Measurements from ENCODE around the gene FBXW9. TPM values are rescaled to one million over a fixed set of nuclear protein-coding genes. Genes with fewer than 3 reads are reported as not detected.

Gene FBXW9
- total RNA-seq, 1 experiment from 2014 or later = 15.4 TPM

GRCh38 chr19:12711187-12711586 lies 14.8 kb upstream of the FBXW9 start:
- Histone ChIP-seq H3K4me3 (ENCODE audit: low read depth, low read length, poor library complexity, severe bottlenecking) (no peak overlapping the region), H3K27me3 (replicated peaks; ENCODE audit: insufficient read depth, low read depth, low read length, poor library complexity) (no peaks in the 10 kb centered on the region), H3K9me3 (ENCODE audit: low read depth, low read length, poor library complexity, severe bottlenecking) (no peaks in the 10 kb centered on the region), H3K4me1 (ENCODE audit: insufficient read depth, low read length, poor library complexity, severe bottlenecking) (no peaks in the 10 kb centered on the region), H3K27ac (ENCODE audit: low read depth, low read length, poor library complexity, severe bottlenecking) (no peak overlapping the region), H3K36me3 (ENCODE audit: insufficient read depth, low read length, poor library complexity, severe bottlenecking) (peaks cover 91% of the 10 kb centered on the region)
- intact Hi-C loops (cut with micrococcal nuclease; ENCODE audit: unreplicated experiment) = no loop called here
- no peak for DNase-seq (ENCODE audit: low spot score)
- no TSS peak for BruUV-seq (replicated peaks)
- CTCF ChIA-PET = no interaction called here
- no peak for TF ChIP-seq CTCF (conservative IDR thresholded peaks at IDR 0.05; ENCODE audit: low read depth, low read length)
- TF ChIP-seq EZH2 (IDR thresholded peaks at IDR 0.05; ENCODE audit: borderline replicate concordance, low read depth, low read length, poor library complexity, severe bottlenecking) = no peak
- POLR2A ChIA-PET (ENCODE audit: low non-redundant PET) = interaction anchor here (0.9 kb wide), 1 partner anchor 15 kb away, joined by 3 read pairs; the partner anchor contains the start of gene FBXW9

GRCh38 chr19:12708641-12709040 lies 12.2 kb upstream of the FBXW9 start:
- no peaks in the 10 kb centered on the region for H3K9me3 ChIP-seq (ENCODE audit: low read depth, low read length, poor library complexity, severe bottlenecking)
- H3K4me1 ChIP-seq (ENCODE audit: insufficient read depth, low read length, poor library complexity, severe bottlenecking) = no peaks in the 10 kb centered on the region
- ChIA-PET POLR2A (ENCODE audit: low non-redundant PET) (no interaction called here), CTCF (no interaction called here)
- no peaks in the 10 kb centered on the region for H3K27me3 ChIP-seq (replicated peaks; ENCODE audit: insufficient read depth, low read depth, low read length, poor library complexity)
- no peak overlapping the region for H3K27ac ChIP-seq (ENCODE audit: low read depth, low read length, poor library complexity, severe bottlenecking)
- intact Hi-C loops (cut with micrococcal nuclease; ENCODE audit: unreplicated experiment) = no loop called here
- H3K36me3 ChIP-seq (ENCODE audit: insufficient read depth, low read length, poor library complexity, severe bottlenecking) = peaks cover 90% of the 10 kb centered on the region
- no peak for DNase-seq (ENCODE audit: low spot score)
- no peak overlapping the region for H3K4me3 ChIP-seq (ENCODE audit: low read depth, low read length, poor library complexity, severe bottlenecking)
- no peak for TF ChIP-seq CTCF (conservative IDR thresholded peaks at IDR 0.05; ENCODE audit: low read depth, low read length)
- TF ChIP-seq EZH2 (IDR thresholded peaks at IDR 0.05; ENCODE audit: borderline replicate concordance, low read depth, low read length, poor library complexity, severe bottlenecking) = no peak
- BruUV-seq (replicated peaks) = no TSS peak

GRCh38 chr19:12706332-12706718 lies 9.9 kb upstream of the FBXW9 start:
- no peaks in the 10 kb centered on the region for H3K27me3 ChIP-seq (replicated peaks; ENCODE audit: insufficient read depth, low read depth, low read length, poor library complexity)
- intact Hi-C loops (cut with micrococcal nuclease; ENCODE audit: unreplicated experiment) = no loop called here
- no peak overlapping the region for H3K4me3 ChIP-seq (ENCODE audit: low read depth, low read length, poor library complexity, severe bottlenecking)
- POLR2A ChIA-PET (ENCODE audit: low non-redundant PET) = no interaction called here
- TF ChIP-seq EZH2 (IDR thresholded peaks at IDR 0.05; ENCODE audit: borderline replicate concordance, low read depth, low read length, poor library complexity, severe bottlenecking) = no peak
- no peak for TF ChIP-seq CTCF (conservative IDR thresholded peaks at IDR 0.05; ENCODE audit: low read depth, low read length)
- no peaks in the 10 kb centered on the region for H3K9me3 ChIP-seq (ENCODE audit: low read depth, low read length, poor library complexity, severe bottlenecking)
- CTCF ChIA-PET = interaction anchor here (0.5 kb wide), 1 partner anchor 10 kb away, joined by 8 read pairs; no protein-coding TSS in a partner anchor
- DNase-seq (ENCODE audit: low spot score) = no peak
- peaks cover 96% of the 10 kb centered on the region for H3K36me3 ChIP-seq (ENCODE audit: insufficient read depth, low read length, poor library complexity, severe bottlenecking)
- no peaks in the 10 kb centered on the region for H3K4me1 ChIP-seq (ENCODE audit: insufficient read depth, low read length, poor library complexity, severe bottlenecking)
- no TSS peak for BruUV-seq (replicated peaks)
- no peak overlapping the region for H3K27ac ChIP-seq (ENCODE audit: low read depth, low read length, poor library complexity, severe bottlenecking)
